WTC11 (cell line): ENCODE data around the gene TMEM234. TPM values are rescaled to one million over a fixed set of nuclear protein-coding genes. Genes with fewer than 3 reads are reported as not detected.

Source experiments
- ATAC-seq: fragments of 200-7000 bp; cut with Tn5 transposase; 2 replicates; pipeline ENCODE4 v1.10.0; 2021; ENCODE audit warnings: mild to moderate bottlenecking, moderate library complexity
- CTCF ChIA-PET: fragments of 300-600 bp; sonication (Branson Sonifier 250); formaldehyde crosslinking; loops from one replicate; lab custom pipeline; 2021; ENCODE audit warnings: antibody characterized with exemption; lab: Charles Lee
- POLR2A ChIA-PET: fragments of 350-600 bp; sonication (Branson Sonifier 250); formaldehyde crosslinking; loops from one replicate; lab custom pipeline; 2021; ENCODE audit warnings: antibody characterized with exemption; lab: Charles Lee
- DNase-seq: peaks from one replicate; pipeline ENCODE4 v3.0.0; 2021; ENCODE audit warnings: low spot score
- H3K27ac Mint-ChIP-seq: 2 replicates; pipeline ENCODE4 v1.8.0; 2021; ENCODE audit warnings: mixed read lengths
- H3K27me3 Mint-ChIP-seq: 2 replicates; pipeline ENCODE4 v1.8.0; 2021; ENCODE audit warnings: low read depth, mild to moderate bottlenecking, moderate library complexity, mixed read lengths
- H3K36me3 Mint-ChIP-seq: 2 replicates; pipeline ENCODE4 v1.8.0; 2021; ENCODE audit warnings: mixed read lengths
- H3K4me1 Mint-ChIP-seq: 2 replicates; pipeline ENCODE4 v1.8.0; 2022; ENCODE audit warnings: mixed read lengths
- H3K4me3 Mint-ChIP-seq: 2 replicates; pipeline ENCODE4 v1.8.0; 2021; ENCODE audit warnings: mild to moderate bottlenecking, moderate library complexity, mixed read lengths
- H3K9me3 Mint-ChIP-seq: 2 replicates; pipeline ENCODE4 v1.8.0; 2021; ENCODE audit warnings: mixed read lengths
- AFF4 ChIP-seq: sonication (generic); formaldehyde crosslinking; IDR thresholded peaks from 2 replicates; pipeline ENCODE4 v1.8.1; 2023; ENCODE audit warnings: mild to moderate bottlenecking, missing genetic modification reagents, borderline replicate concordance
- ATF1 ChIP-seq: sonication (generic); formaldehyde crosslinking; IDR thresholded peaks from 2 replicates; pipeline ENCODE4 v1.8.1; 2023; ENCODE audit warnings: mild to moderate bottlenecking, moderate library complexity, missing genetic modification reagents
- ATF3 ChIP-seq: sonication (generic); formaldehyde crosslinking; conservative IDR thresholded peaks from 2 replicates; pipeline ENCODE4 v1.8.1; 2022; ENCODE audit warnings: mild to moderate bottlenecking, missing genetic modification reagents
- ATF6 ChIP-seq: sonication (generic); formaldehyde crosslinking; IDR thresholded peaks from 2 replicates; pipeline ENCODE4 v1.8.1; 2023; ENCODE audit warnings: mild to moderate bottlenecking, missing genetic modification reagents
- EMX1 ChIP-seq: fragments of 250-450 bp; sonication (Bioruptor Pico); IDR thresholded peaks from 2 replicates; pipeline ENCODE4 v1.8.0; 2021; ENCODE audit warnings: mild to moderate bottlenecking
- GABPB1 ChIP-seq: sonication (generic); formaldehyde crosslinking; IDR thresholded peaks from 2 replicates; pipeline ENCODE4 v1.8.1; 2023; ENCODE audit warnings: mild to moderate bottlenecking, missing genetic modification reagents
- MAX ChIP-seq: sonication (generic); formaldehyde crosslinking; IDR thresholded peaks from 2 replicates; pipeline ENCODE4 v1.8.0; 2022; ENCODE audit warnings: mild to moderate bottlenecking, missing genetic modification reagents
- MXD4 ChIP-seq: fragments of 250-450 bp; sonication (Bioruptor Pico); IDR thresholded peaks from 2 replicates; pipeline ENCODE4 v1.8.0; 2021; ENCODE audit warnings: mild to moderate bottlenecking, moderate library complexity, borderline replicate concordance
- NR3C1 ChIP-seq: sonication (generic); formaldehyde crosslinking; conservative IDR thresholded peaks from 2 replicates; pipeline ENCODE4 v1.8.1; 2023; ENCODE audit warnings: low read depth, mild to moderate bottlenecking, missing genetic modification reagents
- SOX15 ChIP-seq: fragments of 250-450 bp; sonication (Bioruptor Pico); IDR thresholded peaks from 2 replicates; pipeline ENCODE4 v1.9.0; 2021; ENCODE audit warnings: mild to moderate bottlenecking
- TEAD4 ChIP-seq: sonication (generic); formaldehyde crosslinking; IDR thresholded peaks from 2 replicates; pipeline ENCODE4 v1.8.0; 2022; ENCODE audit warnings: mild to moderate bottlenecking, missing genetic modification reagents
- USF2 ChIP-seq: sonication (generic); formaldehyde crosslinking; IDR thresholded peaks from 2 replicates; pipeline ENCODE4 v1.8.1; 2023; ENCODE audit warnings: mild to moderate bottlenecking, missing genetic modification reagents, moderate library complexity
- ZBTB21 ChIP-seq: sonication (generic); formaldehyde crosslinking; IDR thresholded peaks from 2 replicates; pipeline ENCODE4 v1.8.1; 2023; ENCODE audit warnings: mild to moderate bottlenecking, missing genetic modification reagents, borderline replicate concordance
- ZNF263 ChIP-seq: sonication (generic); formaldehyde crosslinking; IDR thresholded peaks from 2 replicates; pipeline ENCODE4 v1.8.1; 2022; ENCODE audit warnings: low read depth, mild to moderate bottlenecking, moderate library complexity, missing genetic modification reagents
- ZSCAN18 ChIP-seq: fragments of 250-450 bp; sonication (Bioruptor Pico); IDR thresholded peaks from 2 replicates; pipeline ENCODE4 v2.1.2; 2022; ENCODE audit warnings: mild to moderate bottlenecking, moderate library complexity
- total RNA-seq: library from RNA; stranded (reverse); gene quantifications from 3 replicates; pipeline ENCODE4 v1.2.3, GENCODE V29; 2021
- TF ChIP-seq, protein P1 (sequence below): fragments of 250-450 bp; sonication (Bioruptor Pico); IDR thresholded peaks from 2 replicates; pipeline ENCODE4 v1.9.0; 2021; ENCODE audit warnings: mild to moderate bottlenecking, borderline replicate concordance

Gene TMEM234
- total RNA-seq, 1 experiment from 2014 or later, result 11.9 TPM

DNA sequence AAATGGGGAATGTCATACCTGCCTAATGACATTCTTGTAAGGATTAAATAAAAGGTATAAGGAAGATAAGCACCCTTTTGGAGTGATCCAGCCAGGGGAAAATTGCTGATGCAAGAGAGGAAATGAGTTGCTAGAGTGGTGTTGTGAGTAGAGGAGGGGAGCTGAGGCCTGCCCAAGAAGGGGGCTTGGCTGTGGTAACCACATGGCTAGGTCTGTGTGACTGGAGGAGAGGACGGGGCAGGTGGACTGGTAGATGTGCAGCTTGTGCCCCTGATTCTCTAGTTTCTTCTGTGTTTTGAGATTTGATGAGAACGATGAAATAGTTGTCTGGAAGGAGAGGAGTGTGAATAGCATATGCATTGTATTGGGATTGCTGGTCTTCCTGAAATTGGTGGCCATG is 36.1 kb downstream of the TMEM234 start (continued):
- no peak for TF ChIP-seq AFF4 (CRISPR knock-in tag)
- peak; percentile 44; the same call in 1 of the 2 replicates for TF ChIP-seq MAX (CRISPR knock-in tag)
- TF ChIP-seq, all 79 proteins: peak for 2

DNA sequence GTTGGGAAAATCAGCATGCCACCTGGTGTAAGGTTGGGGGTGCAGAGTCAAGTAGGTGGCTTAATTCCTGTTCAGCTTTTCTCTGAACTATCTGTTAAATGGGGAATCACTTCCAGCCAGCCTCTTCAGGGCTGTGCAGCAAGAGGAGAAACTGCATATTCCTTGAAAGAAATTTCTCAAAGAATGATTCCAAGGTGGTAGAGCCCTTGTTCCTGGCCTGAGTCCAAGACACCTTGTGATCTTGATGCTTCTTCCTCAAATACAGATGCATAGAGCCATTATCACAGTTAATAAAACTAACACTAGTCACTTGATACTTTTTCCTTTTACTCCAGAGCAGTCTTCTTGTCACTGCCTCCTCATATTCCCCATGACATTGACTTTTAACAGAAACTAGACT is 37.5 kb downstream of the TMEM234 start:
- H3K9me3 Mint-ChIP-seq, result no peaks in the 10 kb centered on the region
- TF ChIP-seq TEAD4 (CRISPR knock-in tag) (no peak), ATF6 (no peak), ZBTB21 (CRISPR knock-in tag) (no peak), EMX1 (CRISPR knock-in tag) (no peak), ATF3 (CRISPR knock-in tag) (no peak), USF2 (CRISPR knock-in tag) (no peak)
- TF ChIP-seq, protein P1, sequence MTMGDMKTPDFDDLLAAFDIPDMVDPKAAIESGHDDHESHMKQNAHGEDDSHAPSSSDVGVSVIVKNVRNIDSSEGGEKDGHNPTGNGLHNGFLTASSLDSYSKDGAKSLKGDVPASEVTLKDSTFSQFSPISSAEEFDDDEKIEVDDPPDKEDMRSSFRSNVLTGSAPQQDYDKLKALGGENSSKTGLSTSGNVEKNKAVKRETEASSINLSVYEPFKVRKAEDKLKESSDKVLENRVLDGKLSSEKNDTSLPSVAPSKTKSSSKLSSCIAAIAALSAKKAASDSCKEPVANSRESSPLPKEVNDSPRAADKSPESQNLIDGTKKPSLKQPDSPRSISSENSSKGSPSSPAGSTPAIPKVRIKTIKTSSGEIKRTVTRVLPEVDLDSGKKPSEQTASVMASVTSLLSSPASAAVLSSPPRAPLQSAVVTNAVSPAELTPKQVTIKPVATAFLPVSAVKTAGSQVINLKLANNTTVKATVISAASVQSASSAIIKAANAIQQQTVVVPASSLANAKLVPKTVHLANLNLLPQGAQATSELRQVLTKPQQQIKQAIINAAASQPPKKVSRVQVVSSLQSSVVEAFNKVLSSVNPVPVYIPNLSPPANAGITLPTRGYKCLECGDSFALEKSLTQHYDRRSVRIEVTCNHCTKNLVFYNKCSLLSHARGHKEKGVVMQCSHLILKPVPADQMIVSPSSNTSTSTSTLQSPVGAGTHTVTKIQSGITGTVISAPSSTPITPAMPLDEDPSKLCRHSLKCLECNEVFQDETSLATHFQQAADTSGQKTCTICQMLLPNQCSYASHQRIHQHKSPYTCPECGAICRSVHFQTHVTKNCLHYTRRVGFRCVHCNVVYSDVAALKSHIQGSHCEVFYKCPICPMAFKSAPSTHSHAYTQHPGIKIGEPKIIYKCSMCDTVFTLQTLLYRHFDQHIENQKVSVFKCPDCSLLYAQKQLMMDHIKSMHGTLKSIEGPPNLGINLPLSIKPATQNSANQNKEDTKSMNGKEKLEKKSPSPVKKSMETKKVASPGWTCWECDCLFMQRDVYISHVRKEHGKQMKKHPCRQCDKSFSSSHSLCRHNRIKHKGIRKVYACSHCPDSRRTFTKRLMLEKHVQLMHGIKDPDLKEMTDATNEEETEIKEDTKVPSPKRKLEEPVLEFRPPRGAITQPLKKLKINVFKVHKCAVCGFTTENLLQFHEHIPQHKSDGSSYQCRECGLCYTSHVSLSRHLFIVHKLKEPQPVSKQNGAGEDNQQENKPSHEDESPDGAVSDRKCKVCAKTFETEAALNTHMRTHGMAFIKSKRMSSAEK, result no peak
- POLR2A ChIA-PET, result interaction anchor here (1.2 kb wide), 1 partner anchor 55 kb away, joined by 3 read pairs; no protein-coding TSS in a partner anchor

GRCh38 chr1:32182060-32182459 is 40.1 kb downstream of the TMEM234 start:
- Mint-ChIP-seq H3K4me3 (no peak overlapping the region), H3K4me1 (peaks cover 34% of the 10 kb centered on the region), H3K27ac (peak overlapping the region; percentile 23; the same call in 1 of the 2 replicates), H3K36me3 (peaks cover 47% of the 10 kb centered on the region), H3K27me3 (no peaks in the 10 kb centered on the region; the same call in 1 of the 2 replicates), H3K9me3 (no peaks in the 10 kb centered on the region)
- no peak for TF ChIP-seq ATF1 (CRISPR knock-in tag)
- no peak for TF ChIP-seq NR3C1 (CRISPR knock-in tag)
- TF ChIP-seq ZNF263, result no peak
- no peak for TF ChIP-seq SOX15
- TF ChIP-seq GABPB1 (CRISPR knock-in tag), result no peak
- TF ChIP-seq ZSCAN18, result no peak
- TF ChIP-seq MXD4 (CRISPR knock-in tag), result no peak
- CTCF ChIA-PET, result interaction anchor here (3.6 kb wide), 1 partner anchor 33 kb away, joined by 18 read pairs; no protein-coding TSS in a partner anchor
- POLR2A ChIA-PET, result no interaction called here
- no peak for DNase-seq
- no peak for ATAC-seq

More for the DNA sequence above, 37.5 kb downstream of the TMEM234 start:
- CTCF ChIA-PET, result no interaction called here
- H3K27ac Mint-ChIP-seq, result no peak overlapping the region; the same call in 1 of the 2 replicates
- peaks cover 17% of the 10 kb centered on the region for H3K4me1 Mint-ChIP-seq
- no peak for ATAC-seq
- no peaks in the 10 kb centered on the region; the same call in 1 of the 2 replicates for H3K27me3 Mint-ChIP-seq
- no peak for DNase-seq
- H3K4me3 Mint-ChIP-seq, result no peak overlapping the region
- peaks cover 72% of the 10 kb centered on the region for H3K36me3 Mint-ChIP-seq
